HCT116 (cell line): Measurements from ENCODE around the gene AGK.

Experiments used
- ELF1 ChIP-seq: IDR thresholded peaks from 2 replicates; pipeline ENCODE4 v1.6.1; 2012; ENCODE audit warnings: low read depth, borderline replicate concordance
- EZH2phosphoT487 ChIP-seq: fragments of 200-600 bp; IDR thresholded peaks from 2 replicates; pipeline ENCODE4 v1.6.1; 2018; ENCODE audit warnings: antibody characterized with exemption, borderline replicate concordance
- TF ChIP-seq, protein P1 (sequence below), 3 experiments: fragments of 200-600 bp in 1 of 3; sonication (generic) in 1 of 3; IDR thresholded peaks in 2 of 3; conservative IDR thresholded peaks in 1 of 3; 2 replicates each; pipeline ENCODE4 v1.5.1; 2012 to 2017; ENCODE audit warnings: low read depth in 2 of 3, low read length in 2 of 3, antibody characterized with exemption in 1 of 3, borderline replicate concordance in 1 of 3, control low read depth in 1 of 3, mild to moderate bottlenecking in 1 of 3, mixed read lengths in 1 of 3, mixed run types in 1 of 3, moderate library complexity in 1 of 3; ENCODE audit not compliant: insufficient read depth in 1 of 3
- TF ChIP-seq, protein P2 (sequence below): IDR thresholded peaks from 2 replicates; pipeline ENCODE4 v1.6.1; 2012

DNA sequence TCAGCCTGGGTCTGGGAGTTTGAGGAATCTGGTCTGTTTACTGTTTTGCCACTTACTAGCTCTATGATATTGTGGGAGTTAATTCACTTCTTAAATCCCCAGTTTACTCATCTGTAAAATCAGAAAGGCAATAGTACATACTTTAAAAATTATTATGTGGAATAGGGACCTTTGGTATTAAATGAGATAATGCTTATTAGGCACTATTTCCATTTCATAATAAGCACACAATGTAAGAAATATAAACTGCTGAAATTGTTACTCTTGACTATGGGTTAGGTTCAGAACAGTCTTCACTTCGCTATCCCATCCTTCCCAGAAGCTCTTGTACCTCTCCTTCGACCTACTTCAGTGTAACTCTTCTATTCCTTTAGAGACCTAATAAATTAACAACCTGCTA, 47.2 kb downstream of the AGK start:
- TF ChIP-seq, protein P1, sequence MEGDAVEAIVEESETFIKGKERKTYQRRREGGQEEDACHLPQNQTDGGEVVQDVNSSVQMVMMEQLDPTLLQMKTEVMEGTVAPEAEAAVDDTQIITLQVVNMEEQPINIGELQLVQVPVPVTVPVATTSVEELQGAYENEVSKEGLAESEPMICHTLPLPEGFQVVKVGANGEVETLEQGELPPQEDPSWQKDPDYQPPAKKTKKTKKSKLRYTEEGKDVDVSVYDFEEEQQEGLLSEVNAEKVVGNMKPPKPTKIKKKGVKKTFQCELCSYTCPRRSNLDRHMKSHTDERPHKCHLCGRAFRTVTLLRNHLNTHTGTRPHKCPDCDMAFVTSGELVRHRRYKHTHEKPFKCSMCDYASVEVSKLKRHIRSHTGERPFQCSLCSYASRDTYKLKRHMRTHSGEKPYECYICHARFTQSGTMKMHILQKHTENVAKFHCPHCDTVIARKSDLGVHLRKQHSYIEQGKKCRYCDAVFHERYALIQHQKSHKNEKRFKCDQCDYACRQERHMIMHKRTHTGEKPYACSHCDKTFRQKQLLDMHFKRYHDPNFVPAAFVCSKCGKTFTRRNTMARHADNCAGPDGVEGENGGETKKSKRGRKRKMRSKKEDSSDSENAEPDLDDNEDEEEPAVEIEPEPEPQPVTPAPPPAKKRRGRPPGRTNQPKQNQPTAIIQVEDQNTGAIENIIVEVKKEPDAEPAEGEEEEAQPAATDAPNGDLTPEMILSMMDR (IDR thresholded peaks at IDR 0.05 in 2 of 3, conservative IDR thresholded peaks at IDR 0.05 in 1 of 3; ENCODE audit: borderline replicate concordance in 1 of 3, insufficient read depth in 1 of 3, low read depth in 2 of 3, low read length in 2 of 3): no peak
- TF ChIP-seq ELF1 (no peak), EZH2phosphoT487 (no peak)
- TF ChIP-seq, protein P2, sequence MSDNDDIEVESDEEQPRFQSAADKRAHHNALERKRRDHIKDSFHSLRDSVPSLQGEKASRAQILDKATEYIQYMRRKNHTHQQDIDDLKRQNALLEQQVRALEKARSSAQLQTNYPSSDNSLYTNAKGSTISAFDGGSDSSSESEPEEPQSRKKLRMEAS: no peak
